ENCODE measurements around the gene PRKN.

The PRKN gene

GRCh38 chr6:161534264-161534873 is 1193.2 kb downstream of the PRKN start:
- no peak for TF ChIP-seq ZFX (IDR thresholded peaks at IDR 0.05)
- no peak for TF ChIP-seq CTCF (conservative IDR thresholded peaks at IDR 0.05)
- H3K27ac ChIP-seq = no peak overlapping the region

- TF ChIP-seq ZFX (IDR thresholded peaks at IDR 0.05) = no peak
- no peak for TF ChIP-seq CTCF (conservative IDR thresholded peaks at IDR 0.05)
- no peak overlapping the region for H3K27ac ChIP-seq
Observed at GRCh38 chr6:161533266-161533665, 1194.3 kb downstream of the PRKN start.

- H3K27ac ChIP-seq = no peak overlapping the region
- TF ChIP-seq CTCF (conservative IDR thresholded peaks at IDR 0.05) (no peak), ZFX (IDR thresholded peaks at IDR 0.05) (no peak)
Observed at GRCh38 chr6:161532536-161532935, 1195.0 kb downstream of the PRKN start.

- no peak overlapping the region for H3K27ac ChIP-seq
- TF ChIP-seq ZFX (IDR thresholded peaks at IDR 0.05) (no peak), CTCF (conservative IDR thresholded peaks at IDR 0.05) (no peak)
Observed at GRCh38 chr6:161526794-161527193, 1200.8 kb downstream of the PRKN start.

- no peak for TF ChIP-seq ZFX (IDR thresholded peaks at IDR 0.05)
- no peak for TF ChIP-seq CTCF (conservative IDR thresholded peaks at IDR 0.05)
- H3K27ac ChIP-seq = no peak overlapping the region
Observed at GRCh38 chr6:161523362-161523761, 1204.2 kb downstream of the PRKN start.

- no peak for TF ChIP-seq CTCF (conservative IDR thresholded peaks at IDR 0.05)
- TF ChIP-seq ZFX (IDR thresholded peaks at IDR 0.05) = no peak
- no peak overlapping the region for H3K27ac ChIP-seq
Observed at GRCh38 chr6:161522276-161522675, 1205.3 kb downstream of the PRKN start.

GRCh38 chr6:161511447-161512095 is 1216.0 kb downstream of the PRKN start:
- H3K27ac ChIP-seq = no peak overlapping the region
- TF ChIP-seq ZFX (IDR thresholded peaks at IDR 0.05) = no peak
- no peak for TF ChIP-seq CTCF (conservative IDR thresholded peaks at IDR 0.05)

All from C4-2B (cell line).